GM21423 (cell line): ENCODE data around the gene TNFAIP8L3.
"Not testable (repeated sequence)": the region's sequence is repeated elsewhere in the genome, so short reads cannot be mapped to it uniquely, and the experiment has no call there.

Experiments
- ATAC-seq: cut with Tn5 transposase; IDR thresholded peaks from one replicate; pipeline ENCODE4 v1.9.1; 2021; ENCODE audit warnings: mild to moderate bottlenecking, moderate library complexity; ENCODE audit not compliant: unreplicated experiment

Gene TNFAIP8L3

GRCh38 chr15:51065781-51066180, 28.9 kb downstream of the TNFAIP8L3 start:
- ATAC-seq = no peak

GRCh38 chr15:51065261-51065660, 29.4 kb downstream of the TNFAIP8L3 start:
- no peak for ATAC-seq

GRCh38 chr15:51062736-51063135, 32.0 kb downstream of the TNFAIP8L3 start:
- no peak for ATAC-seq

- ATAC-seq = no peak
These were observed 34.6 kb downstream of the TNFAIP8L3 start for GRCh38 chr15:51060030-51060673.

GRCh38 chr15:51054535-51054934, 40.2 kb downstream of the TNFAIP8L3 start:
- no peak for ATAC-seq

- ATAC-seq = no peak
These were observed 41.1 kb downstream of the TNFAIP8L3 start for GRCh38 chr15:51053571-51053970.

GRCh38 chr15:51051776-51052175, 42.9 kb downstream of the TNFAIP8L3 start:
- ATAC-seq = no peak

- no peak for ATAC-seq
These were observed 45.6 kb downstream of the TNFAIP8L3 start for GRCh38 chr15:51049081-51049480.

GRCh38 chr15:51048308-51048707, 46.4 kb downstream of the TNFAIP8L3 start:
- no peak for ATAC-seq

- ATAC-seq = no peak
These were observed 47.8 kb downstream of the TNFAIP8L3 start for GRCh38 chr15:51046799-51047449.

GRCh38 chr15:51046016-51046415, 48.7 kb downstream of the TNFAIP8L3 start:
- ATAC-seq = no peak

GRCh38 chr15:51044037-51044727, 50.5 kb downstream of the TNFAIP8L3 start:
- ATAC-seq = no peak

GRCh38 chr15:51038974-51039319, 55.8 kb downstream of the TNFAIP8L3 start:
- no peak for ATAC-seq

GRCh38 chr15:51038162-51038973, 56.3 kb downstream of the TNFAIP8L3 start:
- no peak for ATAC-seq

- not testable (repeated sequence) for ATAC-seq
These were observed 57.2 kb downstream of the TNFAIP8L3 start for GRCh38 chr15:51037474-51037873.

GRCh38 chr15:51030649-51031316, 63.9 kb downstream of the TNFAIP8L3 start:
- ATAC-seq = no peak

- no peak for ATAC-seq
These were observed 69.3 kb downstream of the TNFAIP8L3 start for GRCh38 chr15:51025454-51025846.

- ATAC-seq = no peak
These were observed 69.8 kb downstream of the TNFAIP8L3 start for GRCh38 chr15:51024735-51025453.

- ATAC-seq = no peak
These were observed 71.2 kb downstream of the TNFAIP8L3 start for GRCh38 chr15:51023499-51023898.

GRCh38 chr15:51022206-51022605, 72.5 kb downstream of the TNFAIP8L3 start:
- ATAC-seq = no peak
